ENCODE data around the gene LRP3. TPM values are rescaled to one million over a fixed set of nuclear protein-coding genes. Genes with fewer than 3 reads are reported as not detected.

Gene LRP3
- total RNA-seq, 5 donors from 2014 or later (not counting 1 experiment from before 2014, with no cell fraction given), result 0.13 to 0.55 (median 0.19) TPM; not detected in 2

GRCh38 chr19:33203529-33203928 lies 9.4 kb downstream of the LRP3 start:
- H3K27ac ChIP-seq (ENCODE audit: low read length), result no peak overlapping the region
- Mint-ChIP-seq H3K27ac (no peak overlapping the region), H3K36me3 (no peaks in the 10 kb centered on the region), H3K9me3 (no peaks in the 10 kb centered on the region), H3K4me3 (no peak overlapping the region), H3K4me1 (no peaks in the 10 kb centered on the region), H3K27me3 (peaks cover 3 to 7% of the 10 kb centered on the region in 2 donors)
- ATAC-seq (replicated peaks in 1 of 4), result no peak
- H3K36me3 ChIP-seq (ENCODE audit: control insufficient read depth in 2 of 2, extremely low read depth in 1 of 2, insufficient read depth in 1 of 2, low read length in 1 of 2), result no peaks in the 10 kb centered on the region
- no peak for DNase-seq
- no peaks in the 10 kb centered on the region for H3K4me1 ChIP-seq (ENCODE audit: control insufficient read depth in 1 of 2, extremely low read depth in 1 of 2, insufficient read depth in 2 of 2, low read length in 2 of 2)
- WGBS (ENCODE audit: insufficient coverage), result 94% methylated on average over 5 of the region's 6 CpGs
- CTCF ChIA-PET, result no interaction called here
- no peaks in the 10 kb centered on the region for H3K9me3 ChIP-seq
- POLR2A ChIA-PET, result no interaction called here
- H3K4me3 ChIP-seq (ENCODE audit: control insufficient read depth in 1 of 2, extremely low read depth in 1 of 2, low read length in 1 of 2), result no peak overlapping the region
- peaks cover 0 to 12% of the 10 kb centered on the region in 2 experiments for H3K27me3 ChIP-seq (replicated peaks in 1 of 2; ENCODE audit: control insufficient read depth in 2 of 2, extremely low read depth in 1 of 2, insufficient read depth in 2 of 2, low read length in 1 of 2)

DNA sequence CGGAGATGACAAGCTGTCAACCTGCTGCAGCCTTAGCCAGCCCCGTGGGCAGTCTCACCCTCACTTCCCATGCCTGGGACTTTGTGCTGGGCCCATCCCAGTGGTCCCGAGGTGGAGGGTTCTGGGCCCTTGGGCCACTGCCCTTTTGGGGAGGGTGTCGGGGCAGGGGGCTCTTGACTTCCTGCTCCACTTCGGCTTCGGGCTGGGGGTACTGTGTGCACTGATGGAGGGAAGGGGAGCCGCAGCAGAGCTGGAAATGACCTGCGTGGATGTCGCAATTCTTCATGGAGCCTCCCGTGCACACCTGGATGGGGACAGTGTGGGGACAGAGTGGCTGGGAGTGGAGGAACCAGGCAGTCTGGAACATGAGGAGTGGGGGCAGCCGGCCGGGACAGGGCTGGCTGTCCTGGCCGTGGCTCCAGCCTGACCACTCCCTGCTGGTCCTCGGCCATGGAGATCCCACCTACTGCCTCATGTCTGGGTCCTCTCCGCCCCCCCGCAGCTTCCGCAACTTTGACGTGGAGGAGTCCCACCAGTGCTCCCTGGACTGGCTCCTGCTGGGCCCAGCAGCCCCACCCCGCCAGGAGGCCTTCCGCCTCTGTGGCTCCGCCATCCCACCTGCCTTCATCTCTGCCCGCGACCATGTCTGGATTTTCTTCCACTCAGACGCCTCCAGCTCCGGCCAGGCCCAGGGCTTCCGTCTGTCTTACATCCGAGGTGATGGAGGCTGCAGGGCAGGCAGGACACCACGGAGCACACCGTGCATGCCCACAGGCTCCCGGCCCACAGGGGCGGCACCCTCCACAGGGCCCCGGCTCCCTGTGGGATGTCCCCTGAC lies 10.2 kb downstream of the LRP3 start:
- Mint-ChIP-seq H3K27me3 (peaks cover 0 to 3% of the 10 kb centered on the region in 2 donors), H3K4me1 (no peaks in the 10 kb centered on the region), H3K27ac (no peak overlapping the region), H3K4me3 (no peak overlapping the region), H3K9me3 (no peaks in the 10 kb centered on the region), H3K36me3 (no peaks in the 10 kb centered on the region)
- Histone ChIP-seq H3K36me3 (ENCODE audit: control insufficient read depth in 2 of 2, extremely low read depth in 1 of 2, insufficient read depth in 1 of 2, low read length in 1 of 2) (no peaks in the 10 kb centered on the region), H3K27ac (ENCODE audit: low read length) (no peak overlapping the region), H3K9me3 (no peaks in the 10 kb centered on the region), H3K27me3 (replicated peaks in 1 of 2; ENCODE audit: control insufficient read depth in 2 of 2, extremely low read depth in 1 of 2, insufficient read depth in 2 of 2, low read length in 1 of 2) (peaks cover 0 to 11% of the 10 kb centered on the region in 2 experiments), H3K4me1 (ENCODE audit: control insufficient read depth in 1 of 2, extremely low read depth in 1 of 2, insufficient read depth in 2 of 2, low read length in 2 of 2) (no peaks in the 10 kb centered on the region), H3K4me3 (ENCODE audit: control insufficient read depth in 1 of 2, extremely low read depth in 1 of 2, low read length in 1 of 2) (no peak overlapping the region)
- WGBS (ENCODE audit: insufficient coverage), result 86% methylated on average over 28 of the region's 32 CpGs
- ChIA-PET CTCF (no interaction called here), POLR2A (no interaction called here)
- no peak for DNase-seq
- ATAC-seq (replicated peaks in 1 of 4), result no peak

GRCh38 chr19:33205110-33205509 lies 11.0 kb downstream of the LRP3 start:
- CTCF ChIA-PET, result no interaction called here

DNA sequence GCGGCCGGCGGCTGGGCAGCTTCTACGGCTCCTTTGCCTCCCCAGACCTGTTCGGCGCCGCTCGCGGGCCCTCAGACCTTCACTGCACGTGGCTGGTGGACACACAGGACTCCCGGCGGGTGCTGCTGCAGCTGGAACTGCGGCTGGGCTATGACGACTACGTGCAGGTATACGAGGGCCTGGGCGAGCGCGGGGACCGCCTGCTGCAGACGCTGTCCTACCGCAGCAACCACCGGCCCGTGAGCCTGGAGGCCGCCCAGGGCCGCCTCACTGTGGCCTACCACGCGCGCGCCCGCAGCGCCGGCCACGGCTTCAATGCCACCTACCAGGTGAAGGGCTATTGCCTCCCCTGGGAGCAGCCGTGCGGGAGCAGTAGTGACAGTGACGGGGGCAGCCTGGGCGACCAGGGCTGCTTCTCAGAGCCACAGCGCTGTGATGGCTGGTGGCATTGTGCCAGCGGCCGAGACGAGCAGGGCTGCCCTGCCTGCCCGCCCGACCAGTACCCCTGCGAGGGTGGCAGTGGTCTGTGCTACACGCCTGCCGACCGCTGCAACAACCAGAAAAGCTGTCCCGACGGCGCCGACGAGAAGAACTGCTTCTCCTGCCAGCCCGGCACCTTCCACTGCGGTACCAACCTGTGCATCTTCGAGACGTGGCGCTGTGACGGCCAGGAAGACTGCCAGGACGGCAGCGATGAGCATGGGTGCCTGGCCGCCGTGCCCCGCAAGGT lies 11.6 kb downstream of the LRP3 start:
- 94% methylated on average over 64 of the region's 64 CpGs for WGBS (ENCODE audit: insufficient coverage)
- no peaks in the 10 kb centered on the region for H3K9me3 Mint-ChIP-seq
- CTCF ChIA-PET, result interaction anchor here in 1 of 2 donors (0.6 kb wide), 1 partner anchor 175 kb away, joined by 4 read pairs; no protein-coding TSS in a partner anchor
- Histone ChIP-seq H3K27me3 (replicated peaks in 1 of 2; ENCODE audit: control insufficient read depth in 2 of 2, extremely low read depth in 1 of 2, insufficient read depth in 2 of 2, low read length in 1 of 2) (peaks cover 0 to 11% of the 10 kb centered on the region in 2 experiments), H3K9me3 (no peaks in the 10 kb centered on the region), H3K36me3 (ENCODE audit: control insufficient read depth in 2 of 2, extremely low read depth in 1 of 2, insufficient read depth in 1 of 2, low read length in 1 of 2) (no peaks in the 10 kb centered on the region), H3K4me3 (ENCODE audit: control insufficient read depth in 1 of 2, extremely low read depth in 1 of 2, low read length in 1 of 2) (no peak overlapping the region), H3K27ac (ENCODE audit: low read length) (no peak overlapping the region), H3K4me1 (ENCODE audit: control insufficient read depth in 1 of 2, extremely low read depth in 1 of 2, insufficient read depth in 2 of 2, low read length in 2 of 2) (no peaks in the 10 kb centered on the region)
- no peaks in the 10 kb centered on the region for H3K36me3 Mint-ChIP-seq
- POLR2A ChIA-PET, result no interaction called here
- no peak for ATAC-seq (replicated peaks in 1 of 4)
- no peak overlapping the region for H3K27ac Mint-ChIP-seq
- H3K4me3 Mint-ChIP-seq, result no peak overlapping the region
- no peaks in the 10 kb centered on the region for H3K4me1 Mint-ChIP-seq
- H3K27me3 Mint-ChIP-seq, result peaks cover 0 to 3% of the 10 kb centered on the region in 2 donors
- no peak for DNase-seq

More at GRCh38 chr19:33205110-33205509, 11.0 kb downstream of the LRP3 start:
- POLR2A ChIA-PET, result no interaction called here
- Histone ChIP-seq H3K4me1 (ENCODE audit: control insufficient read depth in 1 of 2, extremely low read depth in 1 of 2, insufficient read depth in 2 of 2, low read length in 2 of 2) (no peaks in the 10 kb centered on the region), H3K27me3 (replicated peaks in 1 of 2; ENCODE audit: control insufficient read depth in 2 of 2, extremely low read depth in 1 of 2, insufficient read depth in 2 of 2, low read length in 1 of 2) (peaks cover 0 to 11% of the 10 kb centered on the region in 2 experiments), H3K27ac (ENCODE audit: low read length) (no peak overlapping the region), H3K36me3 (ENCODE audit: control insufficient read depth in 2 of 2, extremely low read depth in 1 of 2, insufficient read depth in 1 of 2, low read length in 1 of 2) (no peaks in the 10 kb centered on the region), H3K9me3 (no peaks in the 10 kb centered on the region), H3K4me3 (ENCODE audit: control insufficient read depth in 1 of 2, extremely low read depth in 1 of 2, low read length in 1 of 2) (no peak overlapping the region)
- ATAC-seq (replicated peaks in 1 of 4) (no peak), DNase-seq (no peak)
- Mint-ChIP-seq H3K27me3 (peaks cover 0 to 3% of the 10 kb centered on the region in 2 donors), H3K4me1 (no peaks in the 10 kb centered on the region), H3K4me3 (no peak overlapping the region), H3K36me3 (no peaks in the 10 kb centered on the region), H3K27ac (no peak overlapping the region), H3K9me3 (no peaks in the 10 kb centered on the region)
- 93% methylated on average over 24 of the region's 27 CpGs for WGBS (ENCODE audit: insufficient coverage)

DNA sequence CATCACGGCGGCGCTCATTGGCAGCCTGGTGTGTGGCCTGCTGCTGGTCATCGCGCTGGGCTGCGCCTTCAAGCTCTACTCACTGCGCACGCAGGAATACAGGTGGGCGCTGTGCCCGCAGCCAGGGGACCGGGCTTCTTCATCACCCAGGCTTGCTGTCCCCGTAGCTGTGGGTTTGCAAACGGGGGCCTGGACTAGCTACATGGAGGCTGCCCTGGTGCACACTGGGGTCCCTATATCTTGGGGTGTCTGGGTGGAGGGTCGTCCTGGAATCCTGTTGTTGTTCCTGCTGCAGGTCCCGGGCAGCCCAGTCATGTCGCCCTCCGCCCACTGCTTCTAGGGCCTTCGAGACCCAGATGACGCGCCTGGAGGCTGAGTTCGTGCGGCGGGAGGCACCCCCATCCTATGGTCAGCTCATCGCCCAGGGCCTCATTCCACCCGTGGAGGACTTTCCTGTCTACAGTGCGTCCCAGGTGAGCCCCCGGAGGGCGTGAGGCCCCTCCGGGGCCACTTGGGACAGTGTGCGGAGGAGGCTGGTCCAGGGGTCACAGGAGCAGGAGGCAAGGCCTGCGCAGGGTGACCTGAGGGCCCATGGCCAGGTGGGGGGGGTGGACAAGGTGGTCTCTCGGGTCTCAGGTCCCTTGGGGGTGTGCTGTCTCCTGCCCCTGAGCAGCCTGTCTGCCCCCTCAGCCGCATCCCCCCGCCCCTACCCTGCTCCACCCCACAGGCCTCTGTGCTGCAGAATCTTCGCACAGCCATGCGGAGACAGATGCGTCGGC lies 12.3 kb downstream of the LRP3 start:
- CTCF ChIA-PET, result interaction anchor here in 1 of 2 donors (0.6 kb wide), 1 partner anchor 174 kb away, joined by 4 read pairs; no protein-coding TSS in a partner anchor
- Mint-ChIP-seq H3K4me1 (no peaks in the 10 kb centered on the region), H3K9me3 (no peaks in the 10 kb centered on the region), H3K27me3 (no peaks in the 10 kb centered on the region), H3K4me3 (no peak overlapping the region), H3K27ac (no peak overlapping the region), H3K36me3 (no peaks in the 10 kb centered on the region)
- DNase-seq (no peak), ATAC-seq (replicated peaks in 1 of 4) (no peak)
- no peaks in the 10 kb centered on the region for H3K9me3 ChIP-seq
- H3K27ac ChIP-seq (ENCODE audit: low read length), result no peak overlapping the region
- POLR2A ChIA-PET, result no interaction called here
- H3K27me3 ChIP-seq (replicated peaks in 1 of 2; ENCODE audit: control insufficient read depth in 2 of 2, extremely low read depth in 1 of 2, insufficient read depth in 2 of 2, low read length in 1 of 2), result peaks cover 0 to 12% of the 10 kb centered on the region in 2 experiments
- H3K4me3 ChIP-seq (ENCODE audit: control insufficient read depth in 1 of 2, extremely low read depth in 1 of 2, low read length in 1 of 2), result no peak overlapping the region
- no peaks in the 10 kb centered on the region for H3K4me1 ChIP-seq (ENCODE audit: control insufficient read depth in 1 of 2, extremely low read depth in 1 of 2, insufficient read depth in 2 of 2, low read length in 2 of 2)
- WGBS (ENCODE audit: insufficient coverage), result 92% methylated on average over 34 of the region's 38 CpGs
- H3K36me3 ChIP-seq (ENCODE audit: control insufficient read depth in 2 of 2, extremely low read depth in 1 of 2, insufficient read depth in 1 of 2, low read length in 1 of 2), result no peaks in the 10 kb centered on the region

DNA sequence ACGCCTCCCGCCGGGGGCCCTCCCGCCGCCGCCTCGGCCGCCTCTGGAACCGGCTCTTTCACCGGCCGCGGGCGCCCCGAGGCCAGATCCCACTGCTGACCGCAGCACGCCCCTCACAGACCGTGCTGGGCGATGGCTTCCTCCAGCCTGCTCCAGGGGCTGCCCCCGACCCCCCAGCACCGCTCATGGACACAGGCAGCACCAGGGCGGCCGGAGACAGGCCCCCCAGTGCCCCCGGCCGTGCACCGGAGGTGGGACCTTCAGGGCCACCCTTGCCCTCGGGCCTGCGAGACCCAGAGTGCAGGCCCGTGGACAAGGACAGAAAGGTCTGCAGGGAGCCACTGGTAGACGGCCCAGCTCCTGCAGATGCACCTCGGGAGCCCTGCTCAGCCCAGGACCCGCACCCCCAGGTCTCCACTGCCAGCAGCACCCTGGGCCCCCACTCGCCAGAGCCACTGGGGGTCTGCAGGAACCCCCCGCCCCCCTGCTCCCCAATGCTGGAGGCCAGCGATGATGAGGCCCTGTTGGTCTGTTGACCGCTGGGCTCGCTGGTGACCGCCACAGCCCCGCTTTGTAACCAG lies 13.0 kb downstream of the LRP3 start:
- 87% methylated on average over 38 of the region's 38 CpGs for WGBS (ENCODE audit: insufficient coverage)
- no peaks in the 10 kb centered on the region for H3K9me3 ChIP-seq
- H3K27ac ChIP-seq (ENCODE audit: low read length), result no peak overlapping the region
- no peak for ATAC-seq (replicated peaks in 1 of 4)
- DNase-seq, result no peak
- Mint-ChIP-seq H3K27ac (no peak overlapping the region), H3K9me3 (no peaks in the 10 kb centered on the region), H3K4me1 (no peaks in the 10 kb centered on the region), H3K36me3 (no peaks in the 10 kb centered on the region), H3K4me3 (no peak overlapping the region), H3K27me3 (no peaks in the 10 kb centered on the region)
- ChIA-PET POLR2A (no interaction called here), CTCF (no interaction called here)
- H3K4me3 ChIP-seq (ENCODE audit: control insufficient read depth in 1 of 2, extremely low read depth in 1 of 2, low read length in 1 of 2), result no peak overlapping the region
- H3K4me1 ChIP-seq (ENCODE audit: control insufficient read depth in 1 of 2, extremely low read depth in 1 of 2, insufficient read depth in 2 of 2, low read length in 2 of 2), result no peaks in the 10 kb centered on the region
- H3K27me3 ChIP-seq (replicated peaks in 1 of 2; ENCODE audit: control insufficient read depth in 2 of 2, extremely low read depth in 1 of 2, insufficient read depth in 2 of 2, low read length in 1 of 2), result peaks cover 0 to 7% of the 10 kb centered on the region in 2 experiments
- no peaks in the 10 kb centered on the region for H3K36me3 ChIP-seq (ENCODE audit: control insufficient read depth in 2 of 2, extremely low read depth in 1 of 2, insufficient read depth in 1 of 2, low read length in 1 of 2)

Measured in T-cell (primary cell).